Measurements from ENCODE around the gene CHSY1.
A peak's percentile ranks its signal among the peaks of the same experiment; 100 is the strongest.

The CHSY1 gene

GRCh38 chr15:101244036-101244781 lies 7.6 kb downstream of the CHSY1 start:
- Histone ChIP-seq H2AFZ (ENCODE audit: low read depth) (no peak overlapping the region), H3K9ac (no peak overlapping the region), H3K4me2 (peak overlapping the region; percentile 61; the same call in 1 of the 2 replicates), H3K79me2 (ENCODE audit: insufficient read depth, low read depth) (peaks cover 100% of the 10 kb centered on the region), H3K36me3 (ENCODE audit: insufficient read depth) (peaks cover 6% of the 10 kb centered on the region; the same call in 1 of the 2 replicates), H3K4me1 (ENCODE audit: low read depth, poor library complexity, severe bottlenecking) (peaks cover 100% of the 10 kb centered on the region), H4K20me1 (ENCODE audit: insufficient read depth) (peaks cover 61% of the 10 kb centered on the region), H3K27me3 (ENCODE audit: insufficient read depth, low read depth) (no peaks in the 10 kb centered on the region), H3K4me3 (IDR thresholded peaks at IDR 0.05; ENCODE audit: insufficient read depth, low read depth, low read length) (no peak overlapping the region), H3K27ac (no peak overlapping the region; the same call in 1 of the 2 replicates)
- TF ChIP-seq CTCF (conservative IDR thresholded peaks at IDR 0.05; ENCODE audit: low read depth, low read length): no peak

- Histone ChIP-seq H3K4me1 (ENCODE audit: low read depth, poor library complexity, severe bottlenecking) (peaks cover 92% of the 10 kb centered on the region), H3K9ac (no peak overlapping the region), H3K36me3 (ENCODE audit: insufficient read depth) (peaks cover 6% of the 10 kb centered on the region; the same call in 1 of the 2 replicates), H3K27ac (peak overlapping the region; percentile 35; the same call in 1 of the 2 replicates), H3K4me3 (IDR thresholded peaks at IDR 0.05; ENCODE audit: insufficient read depth, low read depth, low read length) (no peak overlapping the region), H3K4me2 (peak overlapping the region; percentile 61; the same call in 1 of the 2 replicates), H2AFZ (ENCODE audit: low read depth) (no peak overlapping the region), H3K79me2 (ENCODE audit: insufficient read depth, low read depth) (peaks cover 100% of the 10 kb centered on the region), H3K27me3 (ENCODE audit: insufficient read depth, low read depth) (no peaks in the 10 kb centered on the region), H4K20me1 (ENCODE audit: insufficient read depth) (peaks cover 64% of the 10 kb centered on the region)
- no peak for TF ChIP-seq CTCF (conservative IDR thresholded peaks at IDR 0.05; ENCODE audit: low read depth, low read length)
These were observed 8.4 kb downstream of the CHSY1 start for GRCh38 chr15:101243420-101243819.

- H3K4me1 ChIP-seq (ENCODE audit: low read depth, poor library complexity, severe bottlenecking): peaks cover 88% of the 10 kb centered on the region
- no peak for TF ChIP-seq CTCF (conservative IDR thresholded peaks at IDR 0.05; ENCODE audit: low read depth, low read length)
- no peak overlapping the region for H2AFZ ChIP-seq (ENCODE audit: low read depth)
- H3K4me2 ChIP-seq: peak overlapping the region; percentile 61
- H3K79me2 ChIP-seq (ENCODE audit: insufficient read depth, low read depth): peaks cover 100% of the 10 kb centered on the region
- no peak overlapping the region for H3K9ac ChIP-seq
- peak overlapping the region; percentile 35; the same call in 1 of the 2 replicates for H3K27ac ChIP-seq
- H4K20me1 ChIP-seq (ENCODE audit: insufficient read depth): peaks cover 60% of the 10 kb centered on the region
- no peaks in the 10 kb centered on the region for H3K27me3 ChIP-seq (ENCODE audit: insufficient read depth, low read depth)
- peaks cover 2% of the 10 kb centered on the region; the same call in 1 of the 2 replicates for H3K36me3 ChIP-seq (ENCODE audit: insufficient read depth)
- H3K4me3 ChIP-seq (IDR thresholded peaks at IDR 0.05; ENCODE audit: insufficient read depth, low read depth, low read length): no peak overlapping the region
These were observed 8.9 kb downstream of the CHSY1 start for GRCh38 chr15:101242999-101243336.

- H3K79me2 ChIP-seq (ENCODE audit: insufficient read depth, low read depth): peaks cover 100% of the 10 kb centered on the region
These were observed 9.5 kb downstream of the CHSY1 start for GRCh38 chr15:101242160-101242998.

More at GRCh38 chr15:101242160-101242998, 9.5 kb downstream of the CHSY1 start:
- no peak for TF ChIP-seq CTCF (conservative IDR thresholded peaks at IDR 0.05; ENCODE audit: low read depth, low read length)
- Histone ChIP-seq H2AFZ (ENCODE audit: low read depth) (no peak overlapping the region), H4K20me1 (ENCODE audit: insufficient read depth) (peaks cover 59% of the 10 kb centered on the region), H3K36me3 (ENCODE audit: insufficient read depth) (no peaks in the 10 kb centered on the region), H3K9ac (no peak overlapping the region), H3K4me3 (IDR thresholded peaks at IDR 0.05; ENCODE audit: insufficient read depth, low read depth, low read length) (no peak overlapping the region), H3K4me2 (peak overlapping the region; percentile 61), H3K4me1 (ENCODE audit: low read depth, poor library complexity, severe bottlenecking) (peaks cover 85% of the 10 kb centered on the region), H3K27me3 (ENCODE audit: insufficient read depth, low read depth) (no peaks in the 10 kb centered on the region), H3K27ac (peak overlapping the region; percentile 35; the same call in 1 of the 2 replicates)

All from KMS-11 (cell line).